Suprapubic skin (tissue), 3 donors: ENCODE data around the gene GALNT7.

Experiments
- EP300 ChIP-seq: sonication (generic); formaldehyde crosslinking; IDR thresholded peaks from one replicate; pipeline ENCODE4 v1.6.1; 2017; ENCODE audit warnings: antibody characterized with exemption
- TF ChIP-seq, protein P1 (sequence below), 2 donors: fragments of 200-600 bp in 1 of 2; fragments of 450-650 bp in 1 of 2; sonication (generic) in 1 of 2; IDR thresholded peaks; one replicate each; pipeline ENCODE4 v1.5.1; 2016 to 2019; ENCODE audit warnings: antibody characterized with exemption in 2 of 2, mild to moderate bottlenecking in 1 of 2, moderate library complexity in 1 of 2

DNA sequence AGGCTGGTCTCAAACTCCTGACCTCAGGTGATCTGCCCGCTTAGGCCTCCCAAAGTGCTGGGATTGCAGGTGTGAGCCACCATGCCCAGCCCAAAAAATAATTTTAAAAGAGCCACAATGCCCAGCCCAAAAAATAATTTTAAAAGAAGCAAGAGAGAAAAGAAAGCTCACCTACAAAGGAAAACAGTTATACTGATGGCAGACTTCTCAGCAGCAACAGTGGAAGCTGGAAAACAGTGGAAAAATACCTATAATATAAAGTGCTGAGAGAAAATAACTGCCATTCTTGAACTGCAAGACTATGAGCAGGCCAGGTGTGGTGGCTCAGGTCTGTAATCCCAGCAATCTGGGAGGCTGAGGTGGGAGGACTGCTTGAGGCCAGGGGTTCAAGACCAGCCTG lies 178.9 kb downstream of the GALNT7 start:
- TF ChIP-seq EP300 = no peak
- TF ChIP-seq, protein P1, sequence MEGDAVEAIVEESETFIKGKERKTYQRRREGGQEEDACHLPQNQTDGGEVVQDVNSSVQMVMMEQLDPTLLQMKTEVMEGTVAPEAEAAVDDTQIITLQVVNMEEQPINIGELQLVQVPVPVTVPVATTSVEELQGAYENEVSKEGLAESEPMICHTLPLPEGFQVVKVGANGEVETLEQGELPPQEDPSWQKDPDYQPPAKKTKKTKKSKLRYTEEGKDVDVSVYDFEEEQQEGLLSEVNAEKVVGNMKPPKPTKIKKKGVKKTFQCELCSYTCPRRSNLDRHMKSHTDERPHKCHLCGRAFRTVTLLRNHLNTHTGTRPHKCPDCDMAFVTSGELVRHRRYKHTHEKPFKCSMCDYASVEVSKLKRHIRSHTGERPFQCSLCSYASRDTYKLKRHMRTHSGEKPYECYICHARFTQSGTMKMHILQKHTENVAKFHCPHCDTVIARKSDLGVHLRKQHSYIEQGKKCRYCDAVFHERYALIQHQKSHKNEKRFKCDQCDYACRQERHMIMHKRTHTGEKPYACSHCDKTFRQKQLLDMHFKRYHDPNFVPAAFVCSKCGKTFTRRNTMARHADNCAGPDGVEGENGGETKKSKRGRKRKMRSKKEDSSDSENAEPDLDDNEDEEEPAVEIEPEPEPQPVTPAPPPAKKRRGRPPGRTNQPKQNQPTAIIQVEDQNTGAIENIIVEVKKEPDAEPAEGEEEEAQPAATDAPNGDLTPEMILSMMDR (IDR thresholded peaks at IDR 0.05) = no peak
